K562 (cell line): ENCODE measurements around the gene ADK. TPM values are rescaled to one million over a fixed set of nuclear protein-coding genes. Genes with fewer than 3 reads are reported as not detected.

ENCODE experiments used
- ATAC-seq: fragments of 200-7000 bp; cut with Tn5 transposase; 3 replicates; pipeline ENCODE4 v1.9.1; 2020; ENCODE audit warnings: moderate library complexity
- BruUV-seq: library from RNA; stranded (reverse); fragments of 400-500 nt; replicated peaks from 2 replicates; lab custom pipeline; 2021; lab: Mats Ljungman, UMichigan
- CTCF ChIA-PET: fragments of 300-600 bp; formaldehyde crosslinking; extraction: SDS; loops from one replicate; lab custom pipeline; 2021; ENCODE audit warnings: low intra/inter-chr PET ratio; lab: Yijun Ruan, JAX
- POLR2A ChIA-PET: fragments of 300-600, 350-650 bp; sonication (Branson Sonifier 250); formaldehyde crosslinking; extraction: SDS; loops from one replicate; lab custom pipeline; 2021; ENCODE audit warnings: antibody characterized with exemption, inconsistent platforms; lab: Yijun Ruan, JAX
- DNase-seq, 4 experiments: peaks; one replicate each; pipeline versions ENCODE4 v3.0.0 to v3.0.0-alpha.2; 2011 to 2018; ENCODE audit warnings: low spot score in 3 of 4, mixed read lengths in 3 of 4; ENCODE audit errors: extremely low read depth in 1 of 4
- FAIRE-seq: peaks from 2 replicates; lab custom pipeline; 2011; peaks lifted over from hg19 to GRCh38; lab: Jason Lieb, UNC
- H2AFZ ChIP-seq: 2 replicates; pipeline ENCODE4 v1.6.0; 2011; ENCODE audit warnings: low read depth, low read length, control low read depth, inconsistent platforms
- H3K27ac ChIP-seq: fragments of 200-600 bp; 3 replicates; pipeline ENCODE4 v1.8.0; 2011; ENCODE audit warnings: low read depth, mild to moderate bottlenecking, control low read depth, inconsistent platforms, low read length, moderate library complexity, mixed read lengths; ENCODE audit errors: extremely low read depth
- H3K27me3 ChIP-seq, 2 experiments: fragments of 300-600 bp in 1 of 2; 2 replicates in 1 of 2; 3 replicates in 1 of 2; pipeline versions ENCODE4 v1.6.0 to v1.8.0; 2011; ENCODE audit warnings: inconsistent platforms in 2 of 2, low read length in 2 of 2, mild to moderate bottlenecking in 1 of 2, mixed read lengths in 1 of 2, moderate library complexity in 1 of 2; ENCODE audit not compliant: control insufficient read depth in 2 of 2, insufficient read depth in 2 of 2
- H3K36me3 ChIP-seq: fragments of 300-600 bp; 3 replicates; pipeline ENCODE4 v1.8.0; 2011; ENCODE audit warnings: mild to moderate bottlenecking, low read length, inconsistent platforms; ENCODE audit not compliant: control insufficient read depth, insufficient read depth
- H3K4me1 ChIP-seq, 2 experiments: fragments of 200-600 bp in 1 of 2; replicated peaks in 1 of 2; 2 replicates in 1 of 2; 3 replicates in 1 of 2; pipeline versions ENCODE4 v1.5.1 to v1.8.0; 2011; ENCODE audit warnings: inconsistent platforms in 2 of 2, low read length in 2 of 2, mild to moderate bottlenecking in 1 of 2, mixed read lengths in 1 of 2, moderate library complexity in 1 of 2; ENCODE audit not compliant: control insufficient read depth in 2 of 2, insufficient read depth in 2 of 2
- H3K4me2 ChIP-seq: 2 replicates; pipeline ENCODE4 v1.6.1; 2011; ENCODE audit warnings: low read length, control low read depth, inconsistent platforms, mixed read lengths; ENCODE audit not compliant: insufficient read depth
- H3K4me3 ChIP-seq: fragments of 200-600 bp; sonication (generic), shearing (Covaris generic); 2 replicates; pipeline ENCODE4 v1.5.1; 2016; ENCODE audit warnings: control low read depth, inconsistent platforms
- H3K79me2 ChIP-seq: fragments of 200-600 bp; 3 replicates; pipeline ENCODE4 v1.8.0; 2011; ENCODE audit warnings: low read length, inconsistent platforms; ENCODE audit not compliant: control insufficient read depth, insufficient read depth
- H3K9ac ChIP-seq, 2 experiments: 2 replicates each; pipeline versions ENCODE4 v1.6.0 to v1.6.1; 2011; ENCODE audit warnings: low read depth in 2 of 2, low read length in 2 of 2, control low read depth in 1 of 2, inconsistent platforms in 1 of 2, mild to moderate bottlenecking in 1 of 2, mixed read lengths in 1 of 2; ENCODE audit not compliant: insufficient read depth in 1 of 2
- H3K9me1 ChIP-seq: one replicate; pipeline ENCODE4 v1.6.0; 2011; ENCODE audit warnings: inconsistent platforms, mild to moderate bottlenecking, low read length, moderate library complexity; ENCODE audit not compliant: control insufficient read depth, insufficient read depth
- H3K9me3 ChIP-seq: replicated peaks from 2 replicates; pipeline ENCODE4 v1.5.1; 2011; ENCODE audit warnings: low read depth, low read length, inconsistent platforms; ENCODE audit not compliant: control insufficient read depth, insufficient read depth
- H4K20me1 ChIP-seq: replicated peaks from 2 replicates; pipeline ENCODE4 v1.6.1; 2011; ENCODE audit warnings: low read length, inconsistent platforms, mixed read lengths; ENCODE audit not compliant: control insufficient read depth, insufficient read depth
- ARID1B ChIP-seq: fragments of 450-650 bp; IDR thresholded peaks from 2 replicates; pipeline ENCODE4 v1.6.1; 2016; ENCODE audit warnings: antibody characterized with exemption, mild to moderate bottlenecking, inconsistent platforms
- CBFA2T2 ChIP-seq: fragments of 450-650 bp; conservative IDR thresholded peaks from 2 replicates; pipeline ENCODE4 v1.6.1; 2017; ENCODE audit warnings: mild to moderate bottlenecking
- CBFA2T3 ChIP-seq: fragments of 450-650 bp; IDR thresholded peaks from 2 replicates; pipeline ENCODE4 v1.6.1; 2017
- CC2D1A ChIP-seq: fragments of 450-650 bp; IDR thresholded peaks from 2 replicates; pipeline ENCODE4 v1.6.1; 2017; ENCODE audit warnings: mild to moderate bottlenecking
- CHD1 ChIP-seq: fragments of 200-600 bp; sonication (generic); IDR thresholded peaks from one replicate; pipeline ENCODE4 v1.6.1; 2012; ENCODE audit warnings: mild to moderate bottlenecking, moderate library complexity, low read length, inconsistent platforms
- GATAD2A ChIP-seq: fragments of 450-650 bp; IDR thresholded peaks from 2 replicates; pipeline ENCODE4 v1.6.1; 2017
- NFIX ChIP-seq: fragments of 250-450 bp; sonication (Bioruptor Pico); IDR thresholded peaks from 2 replicates; pipeline ENCODE4 v1.4.0; 2020; ENCODE audit warnings: low read depth, mild to moderate bottlenecking, moderate library complexity
- PRDM10 ChIP-seq: fragments of 450-650 bp; IDR thresholded peaks from 2 replicates; pipeline ENCODE4 v1.6.1; 2018; ENCODE audit not compliant: partially characterized antibody
- PTTG1 ChIP-seq: fragments of 450-650 bp; IDR thresholded peaks from 2 replicates; pipeline ENCODE4 v1.6.1; 2016; ENCODE audit warnings: low read depth, mild to moderate bottlenecking, missing genetic modification characterization, missing compliant biosample characterization
- TAL1 ChIP-seq: fragments of 450-650 bp; IDR thresholded peaks from 2 replicates; pipeline ENCODE4 v1.6.1; 2016; ENCODE audit warnings: mild to moderate bottlenecking
- TCF3 ChIP-seq: sonication (generic); formaldehyde crosslinking; IDR thresholded peaks from 2 replicates; pipeline ENCODE4 v1.4.0; 2020; ENCODE audit warnings: mild to moderate bottlenecking, missing genetic modification reagents
- TRIM25 ChIP-seq: fragments of 450-650 bp; IDR thresholded peaks from 2 replicates; pipeline ENCODE4 v1.7.0; 2016; ENCODE audit warnings: borderline replicate concordance
- ZNF695 ChIP-seq: fragments of 450-650 bp; formaldehyde crosslinking; IDR thresholded peaks from 2 replicates; pipeline ENCODE4 v1.4.0; 2020; ENCODE audit warnings: mild to moderate bottlenecking, moderate library complexity
- WGBS: fragments of 100-300 bp; shearing (Covaris generic); methylation state at CpG from one replicate; pipeline ENCODE4 v1.1.6; 2016; ENCODE audit warnings: low coverage, mixed read lengths; ENCODE audit not compliant: insufficient coverage; ENCODE audit errors: missing lambda C conversion rate; 5-methylcytosine and 5-hydroxymethylcytosine counted together
- in situ Hi-C: fragments of 300-500 bp; cut with MboI; formaldehyde crosslinking; loops from 4 replicates; pipeline ENCODE4 v1.15.0; 2018; ENCODE audit warnings: inconsistent platforms, mixed read lengths
- intact Hi-C: fragments of 100-400 bp; cut with micrococcal nuclease; formaldehyde crosslinking; loops from 2 replicates; pipeline ENCODE4 v1.14.2; 2022
- polyA plus RNA-seq, 8 experiments: library from polyadenylated mRNA; depleted of rRNA in 4 of 8; stranded (reverse) in 5 of 8; unstranded in 3 of 8; fragments of >200 nt; fragmentation: Nextera tagmentation in 2 of 8; fragmentation: Illumina TruSeq in 1 of 8; extraction: Ambion mirVana in 2 of 8; extraction: Trizol in 1 of 8; gene quantifications; 2 replicates each; pipeline versions ENCODE4 v1.2.1 to v1.2.3, GENCODE V29; 2011 to 2014; ENCODE audit warnings: inconsistent platforms in 1 of 8, missing spikeins in 1 of 8
- total RNA-seq, 7 experiments: library from RNA; depleted of rRNA in 6 of 7; stranded (reverse); fragments of >200 nt in 6 of 7; fragmentation: Illumina TruSeq in 2 of 7; extraction: Trizol in 2 of 7; gene quantifications; 2 replicates each; pipeline versions ENCODE4 v1.2.1 to v1.2.3, GENCODE V29; 2011 to 2021; ENCODE audit warnings: low replicate concordance in 1 of 7
- TF ChIP-seq, protein P1 (sequence below): fragments of 450-650 bp; IDR thresholded peaks from 2 replicates; pipeline ENCODE4 v1.6.1; 2016; ENCODE audit warnings: mild to moderate bottlenecking

Gene ADK
- total and polyA plus RNA-seq, 9 of the 15 experiments (the other 6 are each of a cell fraction or from before 2014, with no cell fraction given): 54.2 to 97.8 (median 73.6) TPM

GRCh38 chr10:74328388-74328787, 177.4 kb downstream of the ADK start:
- Histone ChIP-seq H3K4me1 (no peaks in the 10 kb centered on the region), H3K27me3 (no peaks in the 10 kb centered on the region), H3K4me2 (no peak overlapping the region), H4K20me1 (no peaks in the 10 kb centered on the region), H3K9me3 (no peaks in the 10 kb centered on the region), H3K9ac (no peak overlapping the region), H3K36me3 (no peaks in the 10 kb centered on the region), H2AFZ (no peak overlapping the region), H3K27ac (no peak overlapping the region), H3K79me2 (peaks cover 3% of the 10 kb centered on the region; the same call in 1 of the 3 replicates), H3K4me3 (no peak overlapping the region), H3K9me1 (no peaks in the 10 kb centered on the region)
- ChIA-PET POLR2A (no interaction called here), CTCF (no interaction called here)
- BruUV-seq: no TSS peak
- in situ Hi-C loops: no loop called here
- intact Hi-C loops: no loop called here
- DNase-seq: peak in 1 of 4 experiments; percentile 19
- TF ChIP-seq CBFA2T3: peak; percentile 58
- TF ChIP-seq ARID1B: peak; percentile 15; the same call in 1 of the 2 replicates
- no peak for TF ChIP-seq CHD1
- TF ChIP-seq, protein P1, sequence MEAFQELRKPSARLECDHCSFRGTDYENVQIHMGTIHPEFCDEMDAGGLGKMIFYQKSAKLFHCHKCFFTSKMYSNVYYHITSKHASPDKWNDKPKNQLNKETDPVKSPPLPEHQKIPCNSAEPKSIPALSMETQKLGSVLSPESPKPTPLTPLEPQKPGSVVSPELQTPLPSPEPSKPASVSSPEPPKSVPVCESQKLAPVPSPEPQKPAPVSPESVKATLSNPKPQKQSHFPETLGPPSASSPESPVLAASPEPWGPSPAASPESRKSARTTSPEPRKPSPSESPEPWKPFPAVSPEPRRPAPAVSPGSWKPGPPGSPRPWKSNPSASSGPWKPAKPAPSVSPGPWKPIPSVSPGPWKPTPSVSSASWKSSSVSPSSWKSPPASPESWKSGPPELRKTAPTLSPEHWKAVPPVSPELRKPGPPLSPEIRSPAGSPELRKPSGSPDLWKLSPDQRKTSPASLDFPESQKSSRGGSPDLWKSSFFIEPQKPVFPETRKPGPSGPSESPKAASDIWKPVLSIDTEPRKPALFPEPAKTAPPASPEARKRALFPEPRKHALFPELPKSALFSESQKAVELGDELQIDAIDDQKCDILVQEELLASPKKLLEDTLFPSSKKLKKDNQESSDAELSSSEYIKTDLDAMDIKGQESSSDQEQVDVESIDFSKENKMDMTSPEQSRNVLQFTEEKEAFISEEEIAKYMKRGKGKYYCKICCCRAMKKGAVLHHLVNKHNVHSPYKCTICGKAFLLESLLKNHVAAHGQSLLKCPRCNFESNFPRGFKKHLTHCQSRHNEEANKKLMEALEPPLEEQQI: 0 out of 2 replicates have a peak, but pooled peaks have one; percentile 60
- TF ChIP-seq TAL1: peak; percentile 42; the same call in 1 of the 2 replicates
- TF ChIP-seq GATAD2A: no peak
- no peak for TF ChIP-seq PTTG1 (tag)
- TF ChIP-seq CBFA2T2: 0 out of 2 replicates have a peak, but pooled peaks have one; percentile 11
- peak; percentile 51; the same call in 1 of the 2 replicates for TF ChIP-seq CC2D1A
- TF ChIP-seq PRDM10: peak; percentile 20
- TF ChIP-seq ZNF695: no peak
- no peak for TF ChIP-seq NFIX
- peak; percentile 20; the same call in 1 of the 2 replicates for TF ChIP-seq TCF3 (CRISPR knock-in tag)
- TF ChIP-seq TRIM25: no peak
- ATAC-seq: peak; percentile 58; the same call in 2 of the 3 replicates
- FAIRE-seq: no peak
- WGBS: 87% methylated on average over 2 of the region's 2 CpGs
